Activated naive CD4-positive, alpha-beta T cell treated with Interleukin-2 at 50 U/mL for 16 hours (primary cell): ENCODE data around the gene PPP2R5C.
"Not testable (repeated sequence)": the region's sequence is repeated elsewhere in the genome, so short reads cannot be mapped to it uniquely, and the experiment has no call there.

Experiments used
- DNase-seq: peaks from one replicate; pipeline ENCODE4 v3.0.0-alpha.2; 2020

The PPP2R5C gene

GRCh38 chr14:101957406-101958234 is 196.1 kb downstream of the PPP2R5C start:
- no peak for DNase-seq

- DNase-seq: no peak
Observed at GRCh38 chr14:101958418-101959180, 197.1 kb downstream of the PPP2R5C start.

GRCh38 chr14:101959277-101959676 is 197.8 kb downstream of the PPP2R5C start:
- no peak for DNase-seq

- peak; percentile 19 for DNase-seq
Observed at GRCh38 chr14:101960225-101960624, 198.7 kb downstream of the PPP2R5C start.

DNA sequence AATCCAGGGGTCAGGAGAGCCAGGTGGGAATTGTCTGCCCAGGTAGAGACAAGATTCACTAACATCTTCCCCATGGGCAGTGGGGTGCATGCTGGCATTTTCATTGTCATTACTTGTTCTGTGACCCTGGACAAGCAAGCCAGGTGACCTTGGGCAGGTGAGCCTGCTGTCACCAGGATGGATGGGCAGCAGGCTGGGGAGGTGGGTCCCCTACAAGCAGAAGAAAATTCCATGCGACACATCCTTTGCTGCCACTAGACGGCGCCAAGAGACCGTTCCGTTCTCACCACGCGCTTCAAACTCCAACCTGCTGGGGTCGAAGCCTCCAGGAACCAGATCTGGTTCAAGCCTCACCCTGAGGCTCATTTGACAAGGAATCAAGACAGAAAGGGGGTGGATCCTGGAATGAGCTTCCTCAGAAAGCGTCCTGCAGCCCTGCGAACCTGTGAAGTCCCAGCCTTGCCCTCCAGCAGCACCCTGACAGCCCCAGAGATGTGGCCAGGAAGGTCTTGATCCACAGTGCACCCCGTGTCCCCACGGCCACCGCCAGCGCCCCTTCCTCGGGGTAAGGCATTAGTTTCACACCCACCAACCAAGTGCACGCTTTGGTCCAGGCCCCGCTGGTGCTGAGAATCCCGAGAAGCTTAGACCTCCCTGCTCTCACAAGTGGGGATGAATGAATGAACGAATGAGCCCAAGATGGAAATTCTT is 199.7 kb downstream of the PPP2R5C start:
- DNase-seq: peak; percentile 78

- DNase-seq: no peak
Observed at GRCh38 chr14:101961746-101962502, 200.4 kb downstream of the PPP2R5C start.

DNA sequence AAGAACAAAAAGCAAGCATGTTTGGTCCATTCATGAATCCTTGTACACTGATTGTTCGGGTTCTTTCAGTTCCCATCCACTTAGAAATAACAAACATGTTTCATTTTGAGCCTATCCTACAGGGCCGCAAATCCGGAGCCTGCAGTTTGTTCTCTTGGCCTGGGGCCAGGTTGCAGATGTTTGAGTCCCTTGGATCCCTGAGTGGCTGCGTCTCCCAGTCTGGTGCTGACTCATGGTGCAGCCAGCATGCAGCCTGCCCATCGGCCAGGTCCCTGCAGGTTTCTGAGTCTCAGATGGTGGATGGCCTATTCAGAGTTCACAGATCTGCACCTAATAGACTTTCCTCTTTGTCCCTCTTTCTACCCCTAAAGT is 201.0 kb downstream of the PPP2R5C start:
- no peak for DNase-seq

GRCh38 chr14:101963052-101963451 is 201.5 kb downstream of the PPP2R5C start:
- DNase-seq: no peak

DNA sequence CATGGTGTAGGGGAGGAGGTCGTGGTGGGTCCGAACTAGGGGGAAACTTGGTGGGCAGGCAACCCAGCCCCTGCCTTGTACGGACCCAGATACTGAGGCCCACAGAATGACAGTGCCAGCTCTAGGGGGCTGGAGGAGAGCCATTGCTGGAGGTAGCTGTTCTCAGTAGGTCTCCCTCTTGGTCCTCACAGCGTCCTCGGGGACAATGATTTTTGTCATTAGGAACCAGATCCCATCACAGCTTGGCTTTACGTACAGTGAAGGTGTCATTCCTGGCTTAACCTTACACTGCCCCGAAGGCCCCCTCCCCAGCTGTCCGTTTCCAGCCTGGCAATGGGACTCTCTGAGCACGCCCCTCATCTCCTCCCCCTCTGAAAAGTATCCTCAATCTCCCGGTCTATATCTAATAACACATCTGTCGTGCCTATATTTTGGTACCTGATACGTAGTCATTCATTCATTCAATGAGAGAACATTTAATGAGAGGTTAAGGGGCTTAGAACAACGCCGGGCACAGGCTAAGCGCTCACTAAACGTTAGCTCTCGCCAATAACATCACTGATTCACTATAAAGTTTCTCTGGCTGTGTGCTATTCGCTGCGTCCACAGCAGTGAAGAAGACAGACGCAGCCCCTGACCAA is 202.3 kb downstream of the PPP2R5C start:
- no peak for DNase-seq

GRCh38 chr14:101964297-101965180 is 203.0 kb downstream of the PPP2R5C start, which contains the start of gene DYNC1H1:
Gene DYNC1H1 (plus strand): TSS chr14:101964573. CDS start chr14:101964692, 119 bp downstream.
- DNase-seq: peak; percentile 88

DNA sequence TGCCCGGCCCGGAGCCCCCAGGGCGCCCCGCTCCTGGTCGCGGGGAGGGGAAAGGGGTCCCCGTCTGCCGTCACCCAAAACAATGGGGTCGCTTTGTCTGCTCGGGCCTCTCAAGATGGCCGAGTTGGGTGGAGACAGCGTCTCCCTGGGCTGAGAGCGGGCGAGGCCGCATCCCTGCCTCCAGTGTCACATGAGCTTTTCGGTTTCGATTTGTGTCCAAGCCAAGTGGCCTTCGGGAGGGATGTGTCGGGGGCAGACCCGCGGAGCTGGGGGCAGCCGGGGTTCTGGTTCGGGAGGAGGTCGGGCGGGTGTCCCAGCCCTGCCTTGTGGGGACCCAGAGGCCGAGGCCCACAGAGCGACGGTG is 203.7 kb downstream of the PPP2R5C start:
- DNase-seq: peak; percentile 64

DNA sequence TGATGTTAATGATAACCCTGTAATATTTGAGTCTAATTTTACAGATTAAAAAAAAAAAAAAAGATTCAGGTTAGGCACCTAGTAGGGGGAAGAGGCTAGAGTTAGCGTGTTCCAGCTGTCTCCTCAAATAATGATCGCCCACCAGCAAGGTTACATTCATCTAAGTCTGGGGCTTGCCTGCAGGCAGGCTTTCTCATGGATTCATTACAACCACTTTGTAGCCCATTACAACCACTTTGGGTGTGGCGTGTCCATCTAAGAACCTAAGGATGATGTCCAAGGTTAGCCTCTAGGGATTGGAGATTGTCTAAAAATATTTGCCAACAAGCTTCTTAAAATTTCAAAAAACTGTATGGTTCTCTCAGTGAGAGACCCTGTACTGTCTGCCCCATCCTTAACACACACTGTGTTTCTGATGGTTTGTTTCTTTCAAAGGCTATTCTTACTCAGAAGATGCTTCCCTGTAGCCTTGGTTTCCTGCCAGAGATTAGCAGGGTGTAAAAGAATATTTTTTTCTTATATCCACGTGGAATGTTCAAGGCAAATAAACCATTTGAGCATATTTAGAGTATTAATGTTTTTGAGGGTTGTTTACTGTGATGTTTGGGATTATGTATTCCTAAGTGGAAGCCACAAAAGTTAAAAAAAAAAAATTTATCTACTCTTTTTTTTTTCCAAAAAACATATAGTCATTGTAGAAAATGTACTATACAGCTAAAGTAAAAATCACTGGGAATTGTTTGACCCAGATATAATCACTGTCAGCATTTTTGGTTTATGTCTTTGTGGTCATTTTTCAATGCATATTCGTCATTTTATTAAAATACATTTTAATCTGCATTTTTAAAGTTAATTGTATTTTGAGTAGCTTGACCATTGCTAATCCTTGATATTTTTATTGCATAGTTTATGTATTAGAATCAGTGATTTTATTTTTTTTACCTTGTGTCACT is 204.5 kb downstream of the PPP2R5C start:
- no peak for DNase-seq

DNA sequence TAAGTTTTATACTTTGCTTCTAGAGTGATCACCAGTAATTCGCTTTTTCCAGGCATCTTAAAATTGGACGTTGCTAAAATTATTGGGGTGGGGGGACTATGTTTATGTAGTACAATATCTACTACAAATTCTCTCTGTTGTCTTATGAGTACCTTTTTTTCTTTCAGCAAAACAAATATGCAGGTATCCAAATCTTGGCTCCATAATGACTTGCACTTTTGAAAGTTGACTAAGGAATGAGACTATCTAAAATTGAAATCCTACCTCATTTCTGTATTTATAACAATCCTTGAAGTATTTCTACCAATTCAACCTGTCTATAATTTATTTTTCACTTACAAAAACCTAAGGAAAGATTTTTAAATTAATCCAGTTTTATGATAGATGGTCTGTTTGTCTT is 205.2 kb downstream of the PPP2R5C start:
- DNase-seq: no peak

- no peak for DNase-seq
Observed at GRCh38 chr14:101968186-101968585, 206.7 kb downstream of the PPP2R5C start.

GRCh38 chr14:101969481-101969880 is 208.0 kb downstream of the PPP2R5C start:
- no peak for DNase-seq

DNA sequence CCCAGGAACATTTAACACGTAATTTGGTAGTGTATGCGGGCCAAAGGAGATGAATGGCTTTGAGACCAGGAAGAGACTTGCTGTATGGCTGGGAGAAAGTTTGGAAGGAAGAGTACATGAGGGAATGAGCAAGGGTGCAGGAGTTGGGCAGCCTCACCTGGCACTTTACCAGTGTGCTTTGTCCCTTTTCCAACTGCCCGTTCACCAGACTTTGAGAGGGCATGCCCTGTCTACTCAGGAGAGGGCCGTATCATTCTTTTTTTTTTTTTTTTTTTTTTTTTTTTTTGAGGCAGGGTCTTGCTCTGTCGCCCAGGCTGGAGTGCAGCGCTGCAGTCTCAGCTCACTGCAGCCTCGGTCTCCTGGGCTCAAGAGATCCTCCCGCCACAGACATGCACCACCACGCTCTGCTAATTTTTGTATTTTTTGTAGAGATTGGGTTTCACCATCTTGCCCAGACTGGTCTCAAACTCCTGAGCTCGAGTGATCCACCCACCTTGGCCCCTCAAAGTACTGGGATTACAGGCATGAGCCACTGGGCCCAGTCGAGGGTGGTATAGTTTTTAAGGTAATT is 209.4 kb downstream of the PPP2R5C start:
- DNase-seq: no peak

DNA sequence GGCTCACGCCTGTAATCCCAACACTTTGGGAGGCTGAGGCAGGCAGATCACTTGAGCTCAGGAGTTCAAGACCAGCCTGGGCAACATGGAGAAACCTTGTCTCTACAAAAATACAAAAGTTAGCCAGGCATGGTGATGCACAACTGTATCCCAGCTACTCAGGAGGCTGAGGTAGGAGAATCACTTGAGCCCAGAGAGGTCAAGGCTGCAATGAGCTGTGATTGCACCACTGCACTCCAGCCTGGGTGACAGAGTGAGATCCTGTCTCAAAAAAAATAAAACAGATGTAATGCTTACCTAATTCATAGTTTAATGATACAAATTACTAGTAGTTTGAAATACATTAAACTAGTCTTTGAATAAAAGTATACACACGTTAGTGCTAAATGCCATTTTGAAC is 209.9 kb downstream of the PPP2R5C start:
- not testable (repeated sequence) for DNase-seq

- no peak for DNase-seq
Observed at GRCh38 chr14:101972126-101972866, 210.8 kb downstream of the PPP2R5C start.

- DNase-seq: no peak
Observed at GRCh38 chr14:101973356-101973755, 211.8 kb downstream of the PPP2R5C start.
